PC-3 (cell line): ENCODE measurements around the gene GPC1. TPM values are rescaled to one million over a fixed set of nuclear protein-coding genes. Genes with fewer than 3 reads are reported as not detected.

Experiments used
- ATAC-seq: fragments of 200-7000 bp; cut with Tn5 transposase; 2 replicates; pipeline ENCODE4 v1.9.1; 2020; ENCODE audit warnings: mild to moderate bottlenecking, moderate library complexity
- BruUV-seq: library from RNA; stranded (reverse); fragments of 400-500 nt; replicated peaks from 2 replicates; lab custom pipeline; 2021; lab: Mats Ljungman, UMichigan
- CTCF ChIA-PET: fragments of 300-600 bp; sonication (Branson Sonifier 250); formaldehyde crosslinking; loops from one replicate; lab custom pipeline; 2022; ENCODE audit warnings: antibody characterized with exemption; lab: Charles Lee
- POLR2A ChIA-PET: fragments of 300-600 bp; sonication (Branson Sonifier 250); formaldehyde crosslinking; loops from one replicate; lab custom pipeline; 2022; ENCODE audit warnings: antibody characterized with exemption; ENCODE audit not compliant: unreplicated experiment; lab: Charles Lee
- DNase-seq: peaks from one replicate; pipeline ENCODE4 v3.0.0-alpha.2; 2015
- H2AFZ ChIP-seq: fragments of 300-600 bp; sonication (generic); 2 replicates; pipeline ENCODE4 v1.6.0; 2016; ENCODE audit warnings: antibody characterized with exemption, low read length
- H3F3A ChIP-seq: fragments of 300-600 bp; sonication (generic); one replicate; pipeline ENCODE4 v1.6.0; 2017; ENCODE audit warnings: antibody characterized with exemption, low read length, control low read depth, mild to moderate bottlenecking; ENCODE audit not compliant: unreplicated experiment
- H3K27ac ChIP-seq: fragments of 300-600 bp; sonication (generic); 2 replicates; pipeline ENCODE4 v1.5.1; 2016; ENCODE audit warnings: mild to moderate bottlenecking, low read length
- H3K27me3 ChIP-seq: fragments of 300-600 bp; sonication (generic); 2 replicates; pipeline ENCODE4 v1.6.1; 2016; ENCODE audit warnings: low read length, mixed read lengths
- H3K36me3 ChIP-seq: fragments of 300-600 bp; sonication (generic); 2 replicates; pipeline ENCODE4 v1.6.1; 2016; ENCODE audit warnings: low read depth, mixed run types, low read length, mixed read lengths
- H3K4me1 ChIP-seq: fragments of 300-600 bp; sonication (generic); 2 replicates; pipeline ENCODE4 v1.5.1; 2016; ENCODE audit warnings: low read length; ENCODE audit not compliant: insufficient read depth
- H3K4me2 ChIP-seq: fragments of 300-600 bp; sonication (generic); 2 replicates; pipeline ENCODE4 v1.6.0; 2016; ENCODE audit warnings: low read length
- H3K4me3 ChIP-seq: fragments of 300-600 bp; sonication (generic); 2 replicates; pipeline ENCODE4 v1.5.1; 2016; ENCODE audit warnings: mild to moderate bottlenecking, low read length, mixed read lengths
- H3K79me2 ChIP-seq: fragments of 300-600 bp; sonication (generic); 2 replicates; pipeline ENCODE4 v1.6.1; 2017; ENCODE audit warnings: low read length, mixed read lengths
- H3K9ac ChIP-seq: fragments of 300-600 bp; sonication (generic); 2 replicates; pipeline ENCODE4 v1.6.0; 2016; ENCODE audit warnings: mild to moderate bottlenecking, low read length
- H3K9me2 ChIP-seq: fragments of 300-600 bp; sonication (generic); replicated peaks from 2 replicates; pipeline ENCODE4 v1.6.1; 2016; ENCODE audit warnings: mixed run types, low read length, mixed read lengths
- H3K9me3 ChIP-seq: fragments of 300-600 bp; sonication (generic); 2 replicates; pipeline ENCODE4 v1.6.1; 2016; ENCODE audit warnings: low read length, mixed read lengths
- H4K20me1 ChIP-seq: fragments of 300-600 bp; sonication (generic); 2 replicates; pipeline ENCODE4 v1.6.1; 2016; ENCODE audit warnings: low read length, mixed read lengths
- CTCF ChIP-seq: fragments of 300-600 bp; sonication (generic); conservative IDR thresholded peaks from 2 replicates; pipeline ENCODE4 v1.5.1; 2017; ENCODE audit warnings: antibody characterized with exemption, low read depth, mild to moderate bottlenecking, low read length
- EZH2 ChIP-seq: fragments of 300-600 bp; sonication (generic); IDR thresholded peaks from one replicate; pipeline ENCODE4 v1.6.1; 2017; ENCODE audit warnings: antibody characterized with exemption, mild to moderate bottlenecking, low read length; ENCODE audit not compliant: unreplicated experiment
- EZH2phosphoT487 ChIP-seq: fragments of 300-600 bp; sonication (generic); IDR thresholded peaks from 2 replicates; pipeline ENCODE4 v1.6.1; 2018; ENCODE audit warnings: mild to moderate bottlenecking, antibody characterized with exemption, low read length, borderline replicate concordance
- intact Hi-C: fragments of 100-400 bp; cut with micrococcal nuclease; formaldehyde crosslinking; loops from 2 replicates; pipeline ENCODE4 v1.9.0; 2023
- total RNA-seq: library from RNA; depleted of rRNA; stranded (reverse); fragments of >200 nt; gene quantifications from 2 replicates; pipeline ENCODE4 v1.2.3, GENCODE V29; 2014

Gene GPC1
- total RNA-seq, 1 experiment from 2014 or later, result 37.1 TPM

GRCh38 chr2:240402566-240403272 lies 32.7 kb upstream of the GPC1 start:
- ChIA-PET POLR2A (no interaction called here), CTCF (no interaction called here)
- DNase-seq, result no peak
- H3K4me2 ChIP-seq, result no peak overlapping the region
- no peaks in the 10 kb centered on the region for H3K4me1 ChIP-seq
- no peaks in the 10 kb centered on the region for H3K9me3 ChIP-seq
- no peaks in the 10 kb centered on the region for H3K36me3 ChIP-seq
- H3K27me3 ChIP-seq, result no peaks in the 10 kb centered on the region
- no peaks in the 10 kb centered on the region for H3F3A ChIP-seq
- no TSS peak for BruUV-seq
- H2AFZ ChIP-seq, result no peak overlapping the region
- no peak overlapping the region for H3K4me3 ChIP-seq
- no peak for TF ChIP-seq CTCF
- TF ChIP-seq EZH2phosphoT487, result no peak
- no peak for TF ChIP-seq EZH2
- no peaks in the 10 kb centered on the region for H3K9me2 ChIP-seq
- no peaks in the 10 kb centered on the region for H4K20me1 ChIP-seq
- no peaks in the 10 kb centered on the region for H3K79me2 ChIP-seq
- no peak overlapping the region for H3K9ac ChIP-seq
- H3K27ac ChIP-seq, result no peak overlapping the region
- intact Hi-C loops, result no loop called here
- ATAC-seq, result no peak

- TF ChIP-seq CTCF, result no peak
- TF ChIP-seq EZH2phosphoT487, result no peak
- TF ChIP-seq EZH2, result no peak
- Histone ChIP-seq H3K27ac (no peak overlapping the region), H3K4me2 (no peak overlapping the region), H3K9me2 (no peaks in the 10 kb centered on the region), H3K4me3 (no peak overlapping the region), H4K20me1 (no peaks in the 10 kb centered on the region), H3K9me3 (no peaks in the 10 kb centered on the region), H3K36me3 (no peaks in the 10 kb centered on the region), H3K9ac (no peak overlapping the region), H3K27me3 (no peaks in the 10 kb centered on the region), H3K79me2 (no peaks in the 10 kb centered on the region), H2AFZ (no peak overlapping the region), H3K4me1 (no peaks in the 10 kb centered on the region), H3F3A (no peaks in the 10 kb centered on the region)
- CTCF ChIA-PET, result no interaction called here
- no peak for DNase-seq
- BruUV-seq, result no TSS peak
- intact Hi-C loops, result no loop called here
- ATAC-seq, result no peak
- POLR2A ChIA-PET, result no interaction called here
Measured at GRCh38 chr2:240403396-240404104, 31.9 kb upstream of the GPC1 start.
